HL-60 (cell line): Measurements from ENCODE around the gene FSD2.

Source experiments
- DNase-seq, 2 experiments: peaks; one replicate each; pipeline ENCODE4 v3.0.0-alpha.2; 2010 to 2020; ENCODE audit warnings: low read depth in 1 of 2, low spot score in 1 of 2
- H3K27ac ChIP-seq: fragments of 250-450 bp; sonication (Bioruptor Pico); replicated peaks from 2 replicates; pipeline ENCODE4 v1.5.1; 2020; ENCODE audit warnings: mild to moderate bottlenecking, moderate library complexity
- H3K27me3 ChIP-seq: fragments of 250-450 bp; sonication (Bioruptor Pico); 2 replicates; pipeline ENCODE4 v1.5.1; 2021; ENCODE audit warnings: mild to moderate bottlenecking, moderate library complexity; ENCODE audit not compliant: insufficient read depth, poor library complexity, severe bottlenecking
- H3K4me3 ChIP-seq: replicated peaks from 2 replicates; pipeline ENCODE4 v1.5.1; 2011; ENCODE audit warnings: mild to moderate bottlenecking, control low read depth, low read length; ENCODE audit not compliant: insufficient read depth
- GABPA ChIP-seq: IDR thresholded peaks from 2 replicates; pipeline ENCODE4 v1.6.1; 2012; ENCODE audit warnings: low read depth
- POLR2AphosphoS5 ChIP-seq: IDR thresholded peaks from 2 replicates; pipeline ENCODE4 v1.6.1; 2012; ENCODE audit warnings: low read depth
- SPI1 ChIP-seq: IDR thresholded peaks from 2 replicates; pipeline ENCODE4 v1.6.1; 2012; ENCODE audit warnings: low read depth, mild to moderate bottlenecking, borderline replicate concordance
- TF ChIP-seq, protein P1 (sequence below): IDR thresholded peaks from one replicate; pipeline ENCODE4 v1.5.1; 2011; ENCODE audit warnings: low read length, control low read depth, inconsistent platforms; ENCODE audit not compliant: insufficient read depth
- TF ChIP-seq, protein P2 (sequence below): IDR thresholded peaks from 2 replicates; pipeline ENCODE4 v1.6.1; 2012; ENCODE audit warnings: low read depth; ENCODE audit not compliant: insufficient replicate concordance

FSD2 gene

DNA sequence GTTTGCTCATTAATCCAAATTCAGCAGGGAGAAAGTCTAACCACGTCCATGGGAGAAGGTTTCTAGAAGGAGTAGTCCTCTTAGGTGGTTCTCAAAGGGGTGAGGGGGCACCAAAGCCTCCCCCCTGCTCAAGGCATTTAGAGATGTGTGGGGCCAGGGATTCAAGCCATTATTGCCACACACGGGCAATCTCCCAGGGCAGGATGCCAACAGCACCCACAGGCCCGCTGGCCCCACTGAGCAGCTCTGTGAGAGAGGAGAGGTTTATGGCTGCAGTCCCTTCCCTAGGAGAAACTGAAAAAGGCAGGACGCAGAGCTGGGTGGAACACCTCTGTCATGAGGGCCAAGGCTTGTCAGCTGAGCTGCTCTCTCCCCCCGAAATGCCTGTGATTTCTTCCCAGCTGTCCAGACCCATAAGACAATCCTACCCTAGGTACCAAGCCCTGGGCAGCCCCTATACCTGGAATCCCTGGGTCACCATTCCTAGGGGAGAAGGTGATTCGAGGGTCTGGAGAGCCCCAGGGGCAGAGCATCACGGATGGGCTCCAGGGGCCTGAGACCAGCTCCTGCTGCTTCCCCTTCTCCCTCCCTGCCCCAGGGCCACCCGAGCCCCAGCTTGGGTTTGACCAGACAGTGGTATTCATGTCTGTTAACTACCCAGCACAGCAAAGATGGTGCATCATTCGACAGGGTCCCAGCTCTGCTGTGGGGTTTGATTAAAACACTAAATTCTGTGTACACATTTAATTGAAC, 42.5 kb upstream of the FSD2 start:
- no peak for TF ChIP-seq GABPA
- Histone ChIP-seq H3K27me3 (no peaks in the 10 kb centered on the region), H3K4me3 (no peak overlapping the region), H3K27ac (no peak overlapping the region)
- DNase-seq: no peak

DNA sequence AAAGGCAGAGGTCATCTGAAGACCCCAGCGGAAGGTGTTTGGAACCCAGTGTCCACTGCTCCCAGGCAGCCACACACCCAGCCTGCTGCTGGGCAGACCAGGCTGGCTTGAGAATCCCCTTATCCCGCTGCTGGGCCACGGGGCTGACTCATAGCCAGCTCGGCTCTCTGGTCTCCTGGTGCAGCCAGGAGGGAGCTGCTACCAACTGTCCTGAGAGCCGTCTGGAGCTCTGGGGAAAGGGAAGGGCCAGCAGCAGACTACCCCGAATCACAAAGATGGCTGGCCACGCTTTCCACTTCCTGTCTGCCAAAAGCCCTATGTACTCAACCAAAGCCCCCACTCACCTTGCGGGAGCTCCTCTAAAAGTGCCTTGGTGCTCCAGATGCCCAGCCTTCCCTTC, 41.8 kb upstream of the FSD2 start:
- TF ChIP-seq, protein P1, sequence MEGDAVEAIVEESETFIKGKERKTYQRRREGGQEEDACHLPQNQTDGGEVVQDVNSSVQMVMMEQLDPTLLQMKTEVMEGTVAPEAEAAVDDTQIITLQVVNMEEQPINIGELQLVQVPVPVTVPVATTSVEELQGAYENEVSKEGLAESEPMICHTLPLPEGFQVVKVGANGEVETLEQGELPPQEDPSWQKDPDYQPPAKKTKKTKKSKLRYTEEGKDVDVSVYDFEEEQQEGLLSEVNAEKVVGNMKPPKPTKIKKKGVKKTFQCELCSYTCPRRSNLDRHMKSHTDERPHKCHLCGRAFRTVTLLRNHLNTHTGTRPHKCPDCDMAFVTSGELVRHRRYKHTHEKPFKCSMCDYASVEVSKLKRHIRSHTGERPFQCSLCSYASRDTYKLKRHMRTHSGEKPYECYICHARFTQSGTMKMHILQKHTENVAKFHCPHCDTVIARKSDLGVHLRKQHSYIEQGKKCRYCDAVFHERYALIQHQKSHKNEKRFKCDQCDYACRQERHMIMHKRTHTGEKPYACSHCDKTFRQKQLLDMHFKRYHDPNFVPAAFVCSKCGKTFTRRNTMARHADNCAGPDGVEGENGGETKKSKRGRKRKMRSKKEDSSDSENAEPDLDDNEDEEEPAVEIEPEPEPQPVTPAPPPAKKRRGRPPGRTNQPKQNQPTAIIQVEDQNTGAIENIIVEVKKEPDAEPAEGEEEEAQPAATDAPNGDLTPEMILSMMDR: no peak
- no peak for TF ChIP-seq SPI1
- Histone ChIP-seq H3K27me3 (no peaks in the 10 kb centered on the region), H3K4me3 (no peak overlapping the region), H3K27ac (no peak overlapping the region)
- DNase-seq: no peak

DNA sequence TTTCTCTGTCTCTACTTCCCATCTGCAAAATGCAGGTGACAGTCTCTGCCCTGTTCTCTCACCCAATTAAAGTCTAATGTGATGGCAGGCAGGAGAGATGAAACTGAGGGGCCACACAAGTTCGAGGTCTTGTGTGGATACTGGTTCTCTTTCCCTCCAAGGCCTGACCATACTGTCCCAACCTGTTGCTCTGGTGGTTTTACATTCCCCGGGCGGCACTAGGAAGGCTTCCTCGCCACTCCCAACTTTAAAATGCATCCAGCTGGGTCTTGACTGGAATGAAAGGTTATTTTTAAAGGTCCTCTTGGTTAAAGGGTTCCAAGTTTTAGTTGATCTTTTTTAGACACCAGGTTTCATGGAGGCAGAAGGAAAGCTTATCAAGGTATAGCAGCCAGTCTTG, 40.8 kb upstream of the FSD2 start:
- TF ChIP-seq POLR2AphosphoS5 (no peak), SPI1 (no peak), GABPA (no peak)
- TF ChIP-seq, protein P2, sequence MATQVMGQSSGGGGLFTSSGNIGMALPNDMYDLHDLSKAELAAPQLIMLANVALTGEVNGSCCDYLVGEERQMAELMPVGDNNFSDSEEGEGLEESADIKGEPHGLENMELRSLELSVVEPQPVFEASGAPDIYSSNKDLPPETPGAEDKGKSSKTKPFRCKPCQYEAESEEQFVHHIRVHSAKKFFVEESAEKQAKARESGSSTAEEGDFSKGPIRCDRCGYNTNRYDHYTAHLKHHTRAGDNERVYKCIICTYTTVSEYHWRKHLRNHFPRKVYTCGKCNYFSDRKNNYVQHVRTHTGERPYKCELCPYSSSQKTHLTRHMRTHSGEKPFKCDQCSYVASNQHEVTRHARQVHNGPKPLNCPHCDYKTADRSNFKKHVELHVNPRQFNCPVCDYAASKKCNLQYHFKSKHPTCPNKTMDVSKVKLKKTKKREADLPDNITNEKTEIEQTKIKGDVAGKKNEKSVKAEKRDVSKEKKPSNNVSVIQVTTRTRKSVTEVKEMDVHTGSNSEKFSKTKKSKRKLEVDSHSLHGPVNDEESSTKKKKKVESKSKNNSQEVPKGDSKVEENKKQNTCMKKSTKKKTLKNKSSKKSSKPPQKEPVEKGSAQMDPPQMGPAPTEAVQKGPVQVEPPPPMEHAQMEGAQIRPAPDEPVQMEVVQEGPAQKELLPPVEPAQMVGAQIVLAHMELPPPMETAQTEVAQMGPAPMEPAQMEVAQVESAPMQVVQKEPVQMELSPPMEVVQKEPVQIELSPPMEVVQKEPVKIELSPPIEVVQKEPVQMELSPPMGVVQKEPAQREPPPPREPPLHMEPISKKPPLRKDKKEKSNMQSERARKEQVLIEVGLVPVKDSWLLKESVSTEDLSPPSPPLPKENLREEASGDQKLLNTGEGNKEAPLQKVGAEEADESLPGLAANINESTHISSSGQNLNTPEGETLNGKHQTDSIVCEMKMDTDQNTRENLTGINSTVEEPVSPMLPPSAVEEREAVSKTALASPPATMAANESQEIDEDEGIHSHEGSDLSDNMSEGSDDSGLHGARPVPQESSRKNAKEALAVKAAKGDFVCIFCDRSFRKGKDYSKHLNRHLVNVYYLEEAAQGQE: no peak
- TF ChIP-seq, protein P1: no peak
- Histone ChIP-seq H3K27me3 (no peaks in the 10 kb centered on the region), H3K4me3 (no peak overlapping the region), H3K27ac (no peak overlapping the region)
- DNase-seq: no peak

DNA sequence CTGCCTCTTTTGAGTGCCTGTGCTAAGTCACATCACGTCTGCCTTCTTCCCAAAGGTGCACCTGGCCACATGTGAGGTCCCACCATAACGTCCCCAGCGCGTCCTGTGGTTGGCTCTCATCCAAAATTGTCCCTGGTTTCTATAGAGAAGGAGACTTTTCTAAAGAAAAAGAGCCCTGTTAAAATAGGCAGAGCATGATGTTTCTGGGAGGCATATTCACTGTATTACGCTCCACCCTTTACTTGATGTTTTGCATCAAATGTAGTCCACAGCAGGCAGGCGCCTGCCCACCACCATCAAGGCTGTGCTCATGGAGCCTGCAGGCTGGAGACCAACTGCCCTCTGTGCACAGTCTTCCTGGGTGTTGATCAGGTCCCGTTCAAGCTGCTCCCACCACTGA, 39.8 kb upstream of the FSD2 start:
- H3K27ac ChIP-seq: no peak overlapping the region
- DNase-seq: no peak
- H3K27me3 ChIP-seq: no peaks in the 10 kb centered on the region

More for the DNA sequence above, 39.8 kb upstream of the FSD2 start:
- H3K4me3 ChIP-seq: no peak overlapping the region
- TF ChIP-seq, protein P2: no peak
- TF ChIP-seq, protein P1: no peak
- no peak for TF ChIP-seq POLR2AphosphoS5
